GM12864 (cell line): ENCODE measurements around the gene ARG2.

Experiments
- DNase-seq: peaks from one replicate; pipeline ENCODE4 v3.0.0-alpha.2; 2011; ENCODE audit warnings: low read depth
- H3K4me3 ChIP-seq: 2 replicates; pipeline ENCODE4 v1.5.1; 2011; ENCODE audit warnings: mild to moderate bottlenecking, low read depth, low read length, control low read depth
- CTCF ChIP-seq: IDR thresholded peaks from 2 replicates; pipeline ENCODE4 v1.5.1; 2011; ENCODE audit warnings: low read depth, mild to moderate bottlenecking, moderate library complexity, low read length, control low read depth, inconsistent platforms; ENCODE audit errors: missing control alignments

The ARG2 gene

GRCh38 chr14:67619446-67620216 is at the start of gene ARG2:
Gene ARG2 (plus strand): TSS chr14:67619920. CDS start chr14:67619978, 58 bp downstream.
- no peak for TF ChIP-seq CTCF
- peak within 1 kb of the TSS; percentile 65 for H3K4me3 ChIP-seq
- peak; percentile 69 for DNase-seq

- no peak overlapping the region for H3K4me3 ChIP-seq
- DNase-seq, result no peak
- TF ChIP-seq CTCF, result no peak
Observed at GRCh38 chr14:67570453-67570852, 49.3 kb upstream of the ARG2 start.

GRCh38 chr14:67571275-67571990 is 48.3 kb upstream of the ARG2 start:
- DNase-seq, result peak; percentile 18

GRCh38 chr14:67571991-67572323 is 47.8 kb upstream of the ARG2 start:
- DNase-seq, result no peak
- no peak for TF ChIP-seq CTCF
- H3K4me3 ChIP-seq, result no peak overlapping the region

More at GRCh38 chr14:67571275-67571990, 48.3 kb upstream of the ARG2 start:
- no peak overlapping the region for H3K4me3 ChIP-seq
- TF ChIP-seq CTCF, result peak; percentile 89

- no peak overlapping the region for H3K4me3 ChIP-seq
- no peak for TF ChIP-seq CTCF
- DNase-seq, result no peak
Observed at GRCh38 chr14:67572608-67573007, 47.1 kb upstream of the ARG2 start.

- TF ChIP-seq CTCF, result no peak
- no peak overlapping the region for H3K4me3 ChIP-seq
- DNase-seq, result no peak
Observed at GRCh38 chr14:67573228-67574010, 46.3 kb upstream of the ARG2 start.
